Stimulated activated effector memory CD8-positive, alpha-beta T cell treated with anti-CD3 and anti-CD28 coated beads, Interleukin-12 subunit alpha, Interleukin-12 subunit beta, amount 100 ng/mL, for 72 hours (primary cell): ENCODE measurements around the gene HEMK1.

Experiments
- ATAC-seq: fragments of 150-1000 bp; cut with Tn5 transposase; 2 replicates; pipeline ENCODE4 v1.10.0; 2021
- DNase-seq, 2 donors: peaks; one replicate each; pipeline ENCODE4 v3.0.0; 2021 to 2022; ENCODE audit warnings: low spot score in 2 of 2
- H3K27ac Mint-ChIP-seq: one replicate; pipeline ENCODE4 v1.8.0; 2022; ENCODE audit warnings: mild to moderate bottlenecking, mixed read lengths
- H3K36me3 Mint-ChIP-seq: one replicate; pipeline ENCODE4 v1.8.0; 2022; ENCODE audit warnings: mild to moderate bottlenecking, mixed read lengths
- H3K4me1 Mint-ChIP-seq: one replicate; pipeline ENCODE4 v1.8.0; 2022; ENCODE audit warnings: mixed read lengths
- H3K4me3 Mint-ChIP-seq: one replicate; pipeline ENCODE4 v1.8.0; 2022; ENCODE audit warnings: mild to moderate bottlenecking, mixed read lengths
- H3K9me3 Mint-ChIP-seq: one replicate; pipeline ENCODE4 v1.8.0; 2022; ENCODE audit warnings: mixed read lengths

Gene HEMK1

GRCh38 chr3:50599716-50600118 lies 30.4 kb downstream of the HEMK1 start:
- no peak for DNase-seq
- Mint-ChIP-seq H3K4me1 (peaks cover 80% of the 10 kb centered on the region), H3K4me3 (peak overlapping the region; percentile 98), H3K27ac (peak overlapping the region; percentile 99), H3K9me3 (no peaks in the 10 kb centered on the region), H3K36me3 (peaks cover 66% of the 10 kb centered on the region)
- no peak for ATAC-seq

DNA sequence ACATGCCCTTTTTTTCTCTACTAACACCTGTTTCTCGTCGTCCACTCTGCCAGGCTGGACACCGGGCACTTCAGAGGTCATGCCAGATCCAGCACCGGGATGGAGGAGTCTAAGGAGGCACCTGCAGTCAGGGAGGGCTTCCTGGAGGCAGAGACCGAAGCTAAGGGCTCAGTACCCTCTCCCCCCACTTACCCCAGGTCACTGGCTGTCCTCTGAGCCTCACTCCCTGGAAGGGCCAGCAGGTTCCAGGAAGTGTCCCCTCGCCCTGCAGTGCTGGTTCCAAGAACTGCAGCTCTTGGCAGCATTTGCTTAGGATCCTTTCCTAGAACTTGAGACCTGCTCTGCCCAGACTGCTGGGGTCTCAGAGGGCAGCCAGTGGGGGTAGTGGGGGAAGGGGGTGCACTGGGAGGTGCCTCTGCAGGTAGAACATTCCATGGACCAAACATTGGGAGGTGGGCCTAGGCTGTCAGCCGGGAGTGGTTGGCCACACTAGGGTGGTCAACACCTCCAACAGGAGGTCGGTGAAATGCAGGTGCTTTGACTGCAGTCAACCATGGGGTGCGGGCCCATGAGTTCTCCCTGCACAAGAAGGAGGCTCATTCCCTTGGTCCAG lies 30.9 kb downstream of the HEMK1 start:
- Mint-ChIP-seq H3K9me3 (no peaks in the 10 kb centered on the region), H3K36me3 (peaks cover 72% of the 10 kb centered on the region), H3K27ac (peak overlapping the region; percentile 99), H3K4me3 (peak overlapping the region; percentile 98), H3K4me1 (peaks cover 81% of the 10 kb centered on the region)
- ATAC-seq, result no peak
- no peak for DNase-seq

DNA sequence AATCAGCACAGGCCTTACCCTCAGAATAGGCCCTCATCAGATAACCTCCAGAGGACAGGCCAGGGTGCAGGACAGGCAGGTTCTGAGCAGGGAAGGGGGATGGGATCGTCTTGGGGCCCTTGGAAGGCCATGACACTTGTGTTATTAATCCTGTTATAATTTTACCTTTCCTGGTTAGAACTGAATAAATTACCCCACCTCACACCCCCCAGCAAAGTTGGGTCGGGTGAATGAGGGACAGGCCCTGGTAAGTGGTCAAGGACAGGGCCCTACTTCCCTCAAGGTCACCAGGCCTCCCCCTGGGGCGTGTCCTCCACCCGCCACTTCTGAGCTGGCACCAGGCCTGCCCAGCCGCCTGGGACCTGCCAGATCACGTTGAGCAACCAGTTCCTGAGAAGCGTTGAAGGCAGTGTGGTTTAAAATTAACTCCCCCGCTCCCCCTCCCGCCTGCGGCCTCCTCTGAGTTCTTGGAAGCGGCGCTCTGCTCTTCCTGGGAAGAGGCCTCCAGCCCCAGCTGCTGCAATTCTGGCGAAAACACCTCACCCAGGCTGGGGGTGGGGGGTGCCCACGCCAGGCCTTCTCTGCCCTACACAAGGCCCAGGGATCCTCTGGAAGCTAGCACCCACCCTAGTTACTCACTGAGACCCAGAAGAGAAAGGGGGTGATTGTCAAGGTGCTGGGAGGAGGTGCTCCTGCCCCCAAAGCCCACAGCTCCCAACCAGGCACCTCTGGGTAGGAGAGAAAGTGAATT lies 31.7 kb downstream of the HEMK1 start:
- peaks cover 79% of the 10 kb centered on the region for H3K36me3 Mint-ChIP-seq
- DNase-seq (peak; percentile 79 to 94), ATAC-seq (peak; percentile 82)
- peaks cover 85% of the 10 kb centered on the region for H3K4me1 Mint-ChIP-seq
- peak overlapping the region; percentile 99 for H3K27ac Mint-ChIP-seq
- H3K4me3 Mint-ChIP-seq, result peak overlapping the region; percentile 98
- no peaks in the 10 kb centered on the region for H3K9me3 Mint-ChIP-seq

DNA sequence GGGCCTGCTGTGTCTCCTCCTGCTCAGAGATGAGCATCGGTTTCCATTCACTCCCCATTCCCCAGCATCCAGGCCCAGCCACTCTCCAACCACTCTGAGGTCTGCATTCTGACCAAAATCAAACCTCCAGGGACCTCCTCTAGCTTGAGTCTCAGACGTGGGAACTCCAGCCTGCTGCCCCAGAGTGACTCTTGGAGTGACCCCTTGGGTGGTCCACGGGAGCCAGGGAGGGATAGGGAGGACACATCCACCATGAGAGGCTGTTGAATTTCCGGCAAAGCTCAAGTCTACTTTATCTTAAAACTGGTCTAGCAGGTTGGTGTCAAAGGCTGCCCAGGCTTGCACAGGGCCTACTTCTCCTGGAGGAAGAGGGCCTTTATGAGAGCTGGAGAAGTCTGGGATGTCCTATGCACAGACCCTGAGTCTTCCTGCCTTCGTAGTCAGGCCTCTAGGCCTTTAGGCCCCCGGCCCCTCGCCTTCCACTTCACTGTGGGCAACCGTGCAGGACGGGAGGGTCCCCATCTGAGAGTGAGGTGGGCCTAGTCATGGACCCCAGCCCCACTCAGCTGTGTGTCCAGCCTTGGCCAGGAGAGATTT lies 33.4 kb downstream of the HEMK1 start:
- Mint-ChIP-seq H3K4me3 (peak overlapping the region; percentile 98), H3K9me3 (no peaks in the 10 kb centered on the region), H3K36me3 (peaks cover 96% of the 10 kb centered on the region), H3K27ac (peak overlapping the region; percentile 99), H3K4me1 (peaks cover 91% of the 10 kb centered on the region)
- DNase-seq (no peak), ATAC-seq (no peak)

DNA sequence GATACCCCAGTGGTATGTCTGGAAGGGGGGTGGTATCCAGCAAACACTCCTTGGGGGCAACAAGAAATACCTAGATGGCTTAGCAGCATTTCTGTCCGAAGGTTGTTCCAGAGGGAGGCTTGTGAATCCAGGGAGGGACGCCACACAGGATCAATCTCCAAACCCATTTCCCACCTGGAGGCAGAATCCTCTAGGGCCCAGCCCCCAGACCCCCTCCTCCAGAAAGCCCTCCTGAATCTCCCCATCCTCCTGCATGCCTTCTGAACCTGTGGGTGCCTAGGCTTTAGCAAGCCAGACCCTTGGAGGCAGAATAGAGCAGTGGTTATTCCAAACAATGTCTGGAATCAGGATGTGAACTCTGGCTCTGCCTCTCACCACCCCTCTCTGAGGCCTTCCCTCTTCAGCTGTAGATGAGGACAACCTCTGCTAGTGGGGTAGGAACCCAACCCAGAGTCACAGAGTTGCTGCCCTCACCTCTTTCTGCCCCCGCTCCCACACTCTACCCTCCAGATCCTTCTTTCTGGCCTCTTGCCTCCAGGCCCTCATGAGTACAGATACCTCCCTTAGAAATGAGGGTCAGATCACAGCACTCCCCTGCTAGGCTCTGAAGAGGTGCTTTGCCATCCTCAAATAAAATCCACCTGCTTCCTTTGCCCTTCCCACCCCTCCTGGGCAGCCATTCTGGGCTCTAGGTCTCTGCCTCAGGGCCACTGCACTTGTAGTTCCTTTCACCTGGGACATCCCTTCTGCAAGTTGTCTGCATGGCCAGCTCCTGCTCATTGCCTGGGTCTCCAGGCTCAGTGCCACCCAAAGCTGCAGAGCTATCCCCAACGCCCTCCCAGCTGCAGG lies 34.2 kb downstream of the HEMK1 start:
- peaks cover 97% of the 10 kb centered on the region for H3K36me3 Mint-ChIP-seq
- H3K27ac Mint-ChIP-seq, result peak overlapping the region; percentile 99
- H3K4me3 Mint-ChIP-seq, result peak overlapping the region; percentile 98
- DNase-seq, result no peak
- peaks cover 91% of the 10 kb centered on the region for H3K4me1 Mint-ChIP-seq
- no peak for ATAC-seq
- H3K9me3 Mint-ChIP-seq, result no peaks in the 10 kb centered on the region

- Mint-ChIP-seq H3K27ac (peak overlapping the region; percentile 99), H3K4me3 (peak overlapping the region; percentile 98), H3K36me3 (peaks cover 100% of the 10 kb centered on the region), H3K9me3 (no peaks in the 10 kb centered on the region), H3K4me1 (peaks cover 91% of the 10 kb centered on the region)
- DNase-seq (no peak), ATAC-seq (no peak)
These were observed 34.8 kb downstream of the HEMK1 start for GRCh38 chr3:50604110-50604621.

- H3K9me3 Mint-ChIP-seq, result no peaks in the 10 kb centered on the region
- peaks cover 89% of the 10 kb centered on the region for H3K4me1 Mint-ChIP-seq
- no peak for DNase-seq
- peak overlapping the region; percentile 99 for H3K27ac Mint-ChIP-seq
- no peak for ATAC-seq
- peak overlapping the region; percentile 98 for H3K4me3 Mint-ChIP-seq
- peaks cover 100% of the 10 kb centered on the region for H3K36me3 Mint-ChIP-seq
These were observed 35.6 kb downstream of the HEMK1 start for GRCh38 chr3:50604628-50605588.

DNA sequence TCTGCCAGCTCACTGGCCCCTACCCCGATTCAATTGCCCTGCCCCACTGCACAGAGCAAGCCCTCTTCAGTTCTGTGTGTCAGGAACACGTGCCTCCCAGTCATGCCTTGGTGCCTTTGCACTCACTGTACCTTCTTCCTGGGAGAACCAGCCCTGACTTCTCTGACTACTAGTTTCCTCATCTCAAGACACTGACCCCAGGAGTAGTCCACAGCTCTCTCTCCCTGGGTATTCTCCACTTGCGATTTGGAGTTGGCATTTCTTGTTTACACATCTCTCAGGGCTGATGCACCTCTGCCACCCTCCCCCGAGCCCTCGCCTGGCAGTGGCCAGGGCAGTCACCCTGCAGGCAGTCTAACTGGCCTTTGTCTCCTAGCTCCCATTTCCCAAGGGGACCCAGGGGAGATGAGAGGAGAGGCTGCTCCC lies 36.6 kb downstream of the HEMK1 start:
- DNase-seq, result no peak

DNA sequence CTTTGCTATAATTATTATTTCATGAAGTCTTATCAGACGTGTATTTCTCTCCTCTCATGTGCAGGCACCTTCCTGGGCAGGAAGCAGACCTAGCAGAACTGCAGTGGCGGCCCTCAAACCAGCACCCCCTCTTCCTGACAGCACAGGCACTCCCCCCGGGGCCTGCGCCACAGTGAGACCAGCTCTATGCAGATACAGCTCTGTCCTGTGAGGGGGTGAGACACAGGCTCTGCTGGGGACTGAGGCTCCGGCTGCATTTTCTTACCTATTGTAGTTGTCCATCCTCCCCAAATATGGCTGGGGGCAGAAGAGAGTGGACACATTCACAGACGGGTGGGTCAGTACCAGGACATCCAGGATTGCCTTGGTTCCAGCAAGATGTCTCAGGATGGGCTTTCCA lies 37.3 kb downstream of the HEMK1 start:
- H3K27ac Mint-ChIP-seq, result peak overlapping the region; percentile 99
- ATAC-seq (no peak), DNase-seq (peak in 1 of 2 donors; percentile 56)
- H3K4me1 Mint-ChIP-seq, result peaks cover 80% of the 10 kb centered on the region
- peak overlapping the region; percentile 98 for H3K4me3 Mint-ChIP-seq
- H3K36me3 Mint-ChIP-seq, result peaks cover 100% of the 10 kb centered on the region
- H3K9me3 Mint-ChIP-seq, result no peaks in the 10 kb centered on the region

More for the DNA sequence above, 36.6 kb downstream of the HEMK1 start:
- H3K4me3 Mint-ChIP-seq, result peak overlapping the region; percentile 98
- H3K27ac Mint-ChIP-seq, result peak overlapping the region; percentile 99
- peaks cover 86% of the 10 kb centered on the region for H3K4me1 Mint-ChIP-seq
- peaks cover 100% of the 10 kb centered on the region for H3K36me3 Mint-ChIP-seq
- ATAC-seq, result no peak
- no peaks in the 10 kb centered on the region for H3K9me3 Mint-ChIP-seq

DNA sequence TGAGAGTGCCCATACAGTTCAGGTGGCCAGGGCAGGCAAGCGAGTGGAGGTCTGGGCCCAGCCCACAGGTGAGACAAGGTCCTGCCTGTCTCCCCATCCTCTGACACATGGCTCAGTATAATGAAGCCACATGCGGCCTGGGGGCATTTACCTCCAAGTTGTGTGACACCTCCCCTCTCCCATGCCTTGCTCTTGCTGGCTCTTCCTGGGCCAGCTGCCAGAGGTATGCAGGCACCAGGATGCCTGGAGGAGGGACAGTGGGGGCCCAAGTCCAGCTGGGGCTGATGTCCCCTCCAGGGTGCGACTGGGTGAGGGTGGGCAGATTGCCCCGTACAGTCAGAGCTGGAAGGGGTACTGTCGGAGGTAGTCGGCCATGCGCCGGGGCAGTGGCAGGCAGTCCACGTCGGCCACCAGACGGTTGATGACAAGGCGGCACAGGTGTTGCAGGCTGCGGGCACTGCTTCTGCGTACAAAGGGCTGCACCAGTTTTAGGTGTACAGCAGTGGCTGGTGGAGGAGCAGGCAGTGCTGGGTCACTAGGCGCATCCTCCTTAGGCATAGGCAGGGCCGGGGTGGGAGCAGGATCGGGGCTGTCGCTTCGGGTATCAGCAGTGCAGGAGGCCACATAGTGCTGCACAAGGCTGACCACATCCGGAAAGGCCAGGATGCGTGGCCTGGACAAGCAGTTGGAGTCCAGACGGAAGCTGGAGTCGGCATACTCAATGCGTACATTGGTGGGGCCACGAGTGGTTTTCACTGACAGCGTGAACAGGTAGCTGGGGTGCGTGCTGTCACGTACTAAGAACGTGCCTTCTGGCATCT lies 38.2 kb downstream of the HEMK1 start:
- Mint-ChIP-seq H3K9me3 (no peaks in the 10 kb centered on the region), H3K4me3 (peak overlapping the region; percentile 98), H3K27ac (peak overlapping the region; percentile 99), H3K4me1 (peaks cover 80% of the 10 kb centered on the region), H3K36me3 (peaks cover 100% of the 10 kb centered on the region)
- DNase-seq (no peak), ATAC-seq (no peak)

DNA sequence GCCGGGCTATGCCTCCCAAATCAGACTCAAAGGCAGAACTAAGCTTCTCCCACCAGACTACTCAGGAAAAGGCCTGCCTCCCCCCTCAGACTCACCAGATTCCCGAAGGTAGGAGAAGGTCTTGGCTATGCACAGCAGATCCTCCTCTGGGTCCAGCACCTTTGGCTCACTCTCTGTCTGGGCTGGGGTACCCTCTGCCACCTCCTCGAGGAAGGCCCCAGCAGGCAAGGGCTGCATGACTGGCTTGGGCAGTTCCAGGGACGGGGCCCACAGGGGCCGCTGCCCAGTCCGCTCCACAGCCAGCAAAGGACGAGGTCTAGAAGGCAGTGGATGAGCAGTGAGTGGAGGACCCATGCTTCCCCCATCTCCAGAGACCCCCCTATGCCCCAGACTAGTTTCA lies 39.0 kb downstream of the HEMK1 start:
- peaks cover 75% of the 10 kb centered on the region for H3K4me1 Mint-ChIP-seq
- H3K4me3 Mint-ChIP-seq, result peak overlapping the region; percentile 98
- peak overlapping the region; percentile 99 for H3K27ac Mint-ChIP-seq
- peaks cover 100% of the 10 kb centered on the region for H3K36me3 Mint-ChIP-seq
- no peak for DNase-seq
- H3K9me3 Mint-ChIP-seq, result no peaks in the 10 kb centered on the region
- ATAC-seq, result no peak

- no peak for DNase-seq
- ATAC-seq, result no peak
- Mint-ChIP-seq H3K9me3 (no peaks in the 10 kb centered on the region), H3K4me1 (peaks cover 73% of the 10 kb centered on the region), H3K36me3 (peaks cover 97% of the 10 kb centered on the region), H3K4me3 (peak overlapping the region; percentile 98), H3K27ac (peak overlapping the region; percentile 99)
These were observed 39.9 kb downstream of the HEMK1 start for GRCh38 chr3:50609071-50609762.

GRCh38 chr3:50609763-50610085 lies 40.4 kb downstream of the HEMK1 start:
- Mint-ChIP-seq H3K4me3 (peak overlapping the region; percentile 98), H3K4me1 (peaks cover 73% of the 10 kb centered on the region), H3K9me3 (no peaks in the 10 kb centered on the region), H3K27ac (peak overlapping the region; percentile 99), H3K36me3 (peaks cover 97% of the 10 kb centered on the region)
- DNase-seq, result no peak
- no peak for ATAC-seq
